Keratinocyte (primary cell): ENCODE data around the gene IRX5. TPM values are rescaled to one million over a fixed set of nuclear protein-coding genes. Genes with fewer than 3 reads are reported as not detected.

Experiments used
- DNase-seq: peaks from one replicate; pipeline ENCODE4 v3.0.0-alpha.2; 2011; ENCODE audit warnings: low read depth, missing footprints, low spot score
- FAIRE-seq: peaks from 2 replicates; lab custom pipeline; 2011; peaks lifted over from hg19 to GRCh38; lab: Jason Lieb, UNC
- H2AFZ ChIP-seq: 2 replicates; pipeline ENCODE4 v1.6.0; 2012; ENCODE audit warnings: low read length, control low read depth, inconsistent platforms; ENCODE audit not compliant: control insufficient read depth
- H3K27ac ChIP-seq: 2 replicates; pipeline ENCODE4 v1.5.1; 2011; ENCODE audit warnings: low read length; ENCODE audit not compliant: control insufficient read depth, insufficient read depth
- H3K27me3 ChIP-seq: 3 replicates; pipeline ENCODE4 v1.6.0; 2011; ENCODE audit warnings: low read length; ENCODE audit not compliant: control insufficient read depth, insufficient read depth; ENCODE audit errors: extremely low read depth
- H3K36me3 ChIP-seq, 2 experiments: 2 replicates in 1 of 2; 3 replicates in 1 of 2; pipeline ENCODE4 v1.5.1; 2011; ENCODE audit warnings: low read length in 2 of 2, mild to moderate bottlenecking in 1 of 2; ENCODE audit not compliant: control insufficient read depth in 2 of 2, insufficient read depth in 2 of 2; ENCODE audit errors: extremely low read depth in 1 of 2
- H3K4me1 ChIP-seq: 3 replicates; pipeline ENCODE4 v1.5.1; 2011; ENCODE audit warnings: low read length; ENCODE audit not compliant: control insufficient read depth, insufficient read depth; ENCODE audit errors: extremely low read depth
- H3K4me2 ChIP-seq: 3 replicates; pipeline ENCODE4 v1.6.0; 2011; ENCODE audit warnings: low read depth, low read length; ENCODE audit not compliant: control insufficient read depth, insufficient read depth; ENCODE audit errors: extremely low read depth
- H3K4me3 ChIP-seq, 3 experiments: fragments of 200-600 bp in 1 of 3; sonication (generic) in 1 of 3; 2 replicates in 2 of 3; 3 replicates in 1 of 3; pipeline ENCODE4 v1.5.1; 2011 to 2016; ENCODE audit warnings: low read length in 3 of 3, mild to moderate bottlenecking in 3 of 3, control low read depth in 2 of 3, inconsistent platforms in 1 of 3, low read depth in 1 of 3, mixed read lengths in 1 of 3, mixed run types in 1 of 3, moderate library complexity in 1 of 3; ENCODE audit not compliant: control insufficient read depth in 2 of 3, insufficient read depth in 2 of 3; ENCODE audit errors: extremely low read depth in 1 of 3
- H3K79me2 ChIP-seq: 2 replicates; pipeline ENCODE4 v1.6.0; 2012; ENCODE audit warnings: low read length; ENCODE audit not compliant: control insufficient read depth, insufficient read depth
- H3K9ac ChIP-seq: 3 replicates; pipeline ENCODE4 v1.6.0; 2011; ENCODE audit warnings: low read length; ENCODE audit not compliant: control insufficient read depth, insufficient read depth; ENCODE audit errors: extremely low read depth
- H3K9me1 ChIP-seq: 3 replicates; pipeline ENCODE4 v1.6.0; 2011; ENCODE audit warnings: low read length; ENCODE audit not compliant: control insufficient read depth, insufficient read depth; ENCODE audit errors: extremely low read depth
- H3K9me3 ChIP-seq: 2 replicates; pipeline ENCODE4 v1.5.1; 2012; ENCODE audit warnings: low read depth, low read length; ENCODE audit not compliant: control insufficient read depth
- H4K20me1 ChIP-seq: 3 replicates; pipeline ENCODE4 v1.6.0; 2011; ENCODE audit warnings: low read length; ENCODE audit not compliant: control insufficient read depth, insufficient read depth; ENCODE audit errors: extremely low read depth
- CTCF ChIP-seq, 3 experiments: IDR thresholded peaks in 1 of 3; conservative IDR thresholded peaks in 1 of 3; optimal IDR thresholded peaks in 1 of 3; 2 replicates in 2 of 3; 3 replicates in 1 of 3; pipeline versions ENCODE3 to v1.5.1; 2011; ENCODE audit warnings: low read length in 3 of 3, mild to moderate bottlenecking in 3 of 3, moderate library complexity in 2 of 3, control low read depth in 1 of 3, inconsistent platforms in 1 of 3; ENCODE audit not compliant: insufficient read depth in 2 of 3; ENCODE audit errors: extremely low read depth in 1 of 3
- EZH2 ChIP-seq: IDR thresholded peaks from one replicate; pipeline ENCODE4 v1.6.1; 2012; ENCODE audit warnings: inconsistent platforms, mild to moderate bottlenecking, low read length, moderate library complexity
- dilution Hi-C: fragments of 300-500 bp; cut with MboI; formaldehyde crosslinking; loops from one replicate; pipeline ENCODE4 v1.7.0; 2020; ENCODE audit warnings: low sequenced_read_pairs; ENCODE audit not compliant: extremely low pct_ligation_motif_present
- polyA plus RNA-seq, 5 experiments: library from polyadenylated mRNA; depleted of rRNA in 3 of 5; stranded (reverse) in 3 of 5; stranded (forward) in 1 of 5; unstranded in 1 of 5; fragments of >200 nt; gene quantifications; 1 replicate in 1 of 5; 2 replicates in 3 of 5; 3 replicates in 1 of 5; pipeline versions ENCODE4 v1.2.1 to v1.2.3, GENCODE V29; 2011 to 2012; ENCODE audit warnings: missing spikeins in 2 of 5, low read depth in 1 of 5, low replicate concordance in 1 of 5

The IRX5 gene
- polyA plus RNA-seq, 1 donor (not counting 4 experiments of a cell fraction or from before 2014, with no cell fraction given) = 2.6 TPM

DNA sequence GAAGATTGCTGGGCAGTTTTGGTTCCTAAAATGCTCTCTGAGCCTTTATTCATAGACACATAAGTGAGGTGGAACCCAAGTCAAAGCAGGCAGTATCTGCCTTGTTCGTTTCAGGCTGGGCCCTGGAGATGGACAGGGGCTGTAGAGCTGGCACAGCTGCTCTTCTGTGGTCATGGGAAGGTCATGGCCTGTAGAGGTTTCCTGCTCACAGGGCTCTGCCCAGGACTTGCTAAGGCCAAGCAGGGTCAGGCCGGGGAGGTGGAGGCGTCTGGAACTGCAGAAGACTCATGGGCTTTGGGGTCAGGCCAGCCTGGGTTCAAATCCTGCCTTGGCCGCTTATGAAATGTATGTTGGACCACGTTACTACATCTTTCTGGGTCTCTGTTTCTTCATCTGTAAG, 50.2 kb downstream of the IRX5 start:
- TF ChIP-seq CTCF (optimal IDR thresholded peaks at IDR 0.05 in 1 of 3, IDR thresholded peaks at IDR 0.05 in 1 of 3, conservative IDR thresholded peaks at IDR 0.05 in 1 of 3; ENCODE audit: extremely low read depth in 1 of 3, insufficient read depth in 2 of 3, low read length in 3 of 3) (no peak), EZH2 (no peak)
- no peak overlapping the region for H3K9ac ChIP-seq
- H3K4me1 ChIP-seq = no peaks in the 10 kb centered on the region
- H4K20me1 ChIP-seq = no peaks in the 10 kb centered on the region
- no peak for FAIRE-seq
- no peak overlapping the region for H2AFZ ChIP-seq
- no peak overlapping the region for H3K4me3 ChIP-seq
- H3K36me3 ChIP-seq = no peaks in the 10 kb centered on the region
- no peak for DNase-seq
- H3K9me1 ChIP-seq = no peaks in the 10 kb centered on the region
- no peak overlapping the region for H3K4me2 ChIP-seq
- H3K79me2 ChIP-seq = no peaks in the 10 kb centered on the region
- H3K27ac ChIP-seq = no peak overlapping the region
- dilution Hi-C loops = no loop called here
- no peaks in the 10 kb centered on the region for H3K9me3 ChIP-seq
- H3K27me3 ChIP-seq = no peaks in the 10 kb centered on the region
